OCI-LY3 (cell line): ENCODE data around the gene APOO.
A peak's percentile ranks its signal among the peaks of the same experiment; 100 is the strongest.

Source experiments
- H2AFZ ChIP-seq: fragments of 200-600, 300-600 bp; shearing (Covaris generic); 2 replicates; pipeline ENCODE4 v1.6.0; 2014; ENCODE audit warnings: antibody characterized with exemption, low read depth, low read length
- H3K27ac ChIP-seq: fragments of 200-600, 300-600 bp; sonication (generic); 2 replicates; pipeline ENCODE4 v1.5.1; 2014; ENCODE audit warnings: mild to moderate bottlenecking, low read length, moderate library complexity, mixed read lengths
- H3K27me3 ChIP-seq: fragments of 200-600, 300-600 bp; sonication (generic); 2 replicates; pipeline ENCODE4 v1.6.1; 2014; ENCODE audit warnings: low read depth, low read length, mixed read lengths
- H3K36me3 ChIP-seq: fragments of 200-600, 300-600 bp; sonication (generic); replicated peaks from 2 replicates; pipeline ENCODE3; 2014; ENCODE audit warnings: low read depth, low read length, mixed read lengths
- H3K4me1 ChIP-seq: fragments of 300-600, 200-600 bp; sonication (generic); 2 replicates; pipeline ENCODE4 v1.6.1; 2014; ENCODE audit warnings: low read length, mixed read lengths
- H3K4me2 ChIP-seq: fragments of 200-600, 300-600 bp; sonication (generic); 2 replicates; pipeline ENCODE4 v1.6.1; 2014; ENCODE audit warnings: low read length, mixed read lengths
- H3K4me3 ChIP-seq: fragments of 300-600, 200-600 bp; sonication (generic); 2 replicates; pipeline ENCODE4 v1.5.1; 2014; ENCODE audit warnings: antibody characterized with exemption, mild to moderate bottlenecking, low read length, moderate library complexity
- H3K79me2 ChIP-seq: fragments of 300-600, 200-600 bp; shearing (Covaris generic); 2 replicates; pipeline ENCODE4 v1.6.1; 2014; ENCODE audit warnings: mild to moderate bottlenecking, low read length, mixed read lengths
- H3K9ac ChIP-seq: fragments of 300-600, 200-600 bp; shearing (Covaris generic); 2 replicates; pipeline ENCODE4 v1.6.0; 2014; ENCODE audit warnings: mild to moderate bottlenecking, low read length, moderate library complexity
- H3K9me3 ChIP-seq: fragments of 200-600, 300-600 bp; shearing (Covaris generic); 2 replicates; pipeline ENCODE4 v1.6.1; 2014; ENCODE audit warnings: low read length, mixed read lengths; ENCODE audit not compliant: insufficient read depth
- H4K20me1 ChIP-seq: fragments of 200-600, 300-600 bp; sonication (generic); 2 replicates; pipeline ENCODE4 v1.6.1; 2016; ENCODE audit warnings: low read length, mixed read lengths; ENCODE audit not compliant: insufficient read depth
- CTCF ChIP-seq: fragments of 200-600, 300-600 bp; sonication (generic); IDR thresholded peaks from 2 replicates; pipeline ENCODE4 v1.5.1; 2014; ENCODE audit warnings: antibody characterized with exemption, low read length, low read depth
- EZH2phosphoT487 ChIP-seq: fragments of 200-600 bp; shearing (Covaris generic); IDR thresholded peaks from 2 replicates; pipeline ENCODE4 v1.6.1; 2018; ENCODE audit warnings: antibody characterized with exemption, mixed run types, low read depth

APOO gene

GRCh38 chrX:23804578-23804977 is 103.2 kb downstream of the APOO start:
- Histone ChIP-seq H3K4me1 (peaks cover 36% of the 10 kb centered on the region), H3K9ac (no peak overlapping the region), H3K4me3 (no peak overlapping the region), H3K27me3 (no peaks in the 10 kb centered on the region), H3K79me2 (no peaks in the 10 kb centered on the region), H3K36me3 (no peaks in the 10 kb centered on the region), H3K27ac (no peak overlapping the region), H2AFZ (no peak overlapping the region), H4K20me1 (no peaks in the 10 kb centered on the region), H3K9me3 (no peaks in the 10 kb centered on the region), H3K4me2 (no peak overlapping the region)
- TF ChIP-seq CTCF (no peak), EZH2phosphoT487 (no peak)

DNA sequence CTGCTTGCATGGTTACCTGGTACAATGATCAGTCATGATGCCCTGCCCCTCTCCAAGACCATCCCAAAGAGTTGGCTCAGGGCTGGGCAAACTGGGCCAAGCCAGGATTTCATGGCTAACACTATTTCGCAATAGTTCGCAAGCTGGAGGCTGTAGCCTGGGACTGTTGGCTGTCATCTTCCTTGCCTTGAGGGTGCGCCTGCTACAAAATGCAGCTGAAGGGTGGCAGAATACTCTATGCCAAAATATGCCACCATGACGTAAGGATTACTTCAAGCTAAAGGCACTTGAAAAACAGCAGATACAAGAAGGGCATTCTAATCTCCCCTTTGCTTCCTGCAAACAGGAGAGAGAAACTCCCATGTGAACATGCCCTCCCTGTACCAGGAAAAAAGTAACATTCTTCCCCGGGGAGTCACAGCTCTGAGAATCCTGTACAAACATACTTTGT is 103.8 kb downstream of the APOO start:
- Histone ChIP-seq H3K4me2 (peak overlapping the region; percentile 42), H4K20me1 (no peaks in the 10 kb centered on the region), H2AFZ (peak overlapping the region; percentile 85), H3K36me3 (no peaks in the 10 kb centered on the region), H3K9me3 (no peaks in the 10 kb centered on the region), H3K4me1 (peaks cover 31% of the 10 kb centered on the region), H3K9ac (no peak overlapping the region), H3K4me3 (no peak overlapping the region), H3K27me3 (no peaks in the 10 kb centered on the region), H3K79me2 (no peaks in the 10 kb centered on the region), H3K27ac (no peak overlapping the region)
- TF ChIP-seq EZH2phosphoT487 (no peak), CTCF (no peak)

DNA sequence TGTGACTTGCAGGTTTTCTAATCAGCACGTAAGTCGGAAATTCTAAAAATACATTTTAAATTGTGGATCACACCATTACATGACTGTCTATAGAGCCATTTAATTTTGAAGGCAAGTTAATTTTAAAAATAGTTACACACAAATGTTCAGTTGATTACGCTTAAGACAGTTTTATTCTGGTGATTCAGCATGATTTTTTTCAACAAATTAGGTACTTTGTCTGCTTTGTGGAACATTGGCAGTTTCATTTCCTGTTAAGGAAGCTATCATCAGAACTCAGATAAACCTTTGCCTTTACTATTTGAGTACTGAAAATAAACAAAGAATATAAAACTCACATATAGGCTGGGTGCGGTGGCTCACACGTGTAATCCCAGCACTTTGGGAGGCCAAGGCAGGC is 105.3 kb downstream of the APOO start:
- TF ChIP-seq CTCF (no peak), EZH2phosphoT487 (no peak)
- Histone ChIP-seq H3K9me3 (no peaks in the 10 kb centered on the region), H3K4me3 (no peak overlapping the region), H2AFZ (peak overlapping the region; percentile 81; the same call in 1 of the 2 replicates), H3K79me2 (no peaks in the 10 kb centered on the region), H3K4me1 (peaks cover 30% of the 10 kb centered on the region), H3K27me3 (no peaks in the 10 kb centered on the region), H4K20me1 (no peaks in the 10 kb centered on the region), H3K27ac (no peak overlapping the region), H3K4me2 (peak overlapping the region; percentile 52), H3K36me3 (no peaks in the 10 kb centered on the region), H3K9ac (no peak overlapping the region)

DNA sequence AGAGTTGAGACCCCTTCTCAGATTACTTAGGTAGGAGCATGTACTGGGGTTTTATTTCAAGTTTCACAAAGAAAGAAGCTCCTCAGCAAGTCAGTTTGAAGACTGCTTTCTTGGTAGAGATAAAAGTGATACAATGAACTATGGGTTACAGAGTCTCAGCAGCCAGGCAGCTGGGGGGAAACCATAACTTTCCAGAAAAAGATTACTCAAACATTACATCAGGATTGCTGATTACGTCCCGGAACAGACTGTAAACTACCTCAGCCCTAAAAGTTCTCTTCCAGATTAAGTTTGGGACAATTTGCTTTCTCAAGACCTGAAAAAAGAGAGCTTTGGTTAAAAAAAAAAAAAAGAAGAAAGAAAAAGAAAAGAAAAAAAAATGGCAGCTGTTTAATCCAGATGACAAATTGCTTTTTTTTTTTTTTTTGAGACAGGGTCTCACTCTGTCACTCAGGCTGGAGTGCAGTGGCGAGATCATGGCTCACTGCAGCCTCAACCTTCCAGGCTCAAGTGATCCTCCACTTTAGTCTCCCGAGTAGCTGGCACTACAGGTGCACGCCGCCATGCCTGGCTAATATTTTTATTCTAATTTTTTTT is 108.2 kb downstream of the APOO start:
- no peak overlapping the region for H3K9ac ChIP-seq
- no peak overlapping the region for H3K27ac ChIP-seq
- no peaks in the 10 kb centered on the region for H3K27me3 ChIP-seq
- H2AFZ ChIP-seq = no peak overlapping the region
- no peaks in the 10 kb centered on the region for H3K9me3 ChIP-seq
- no peak overlapping the region for H3K4me2 ChIP-seq
- peaks cover 26% of the 10 kb centered on the region for H3K4me1 ChIP-seq
- no peaks in the 10 kb centered on the region for H3K79me2 ChIP-seq
- no peak overlapping the region for H3K4me3 ChIP-seq
- no peaks in the 10 kb centered on the region for H3K36me3 ChIP-seq
- TF ChIP-seq EZH2phosphoT487 (no peak), CTCF (no peak)
- H4K20me1 ChIP-seq = no peaks in the 10 kb centered on the region
